Esophagus (tissue), 2 donors: Measurements from ENCODE around the gene UBASH3A. TPM values are rescaled to one million over a fixed set of nuclear protein-coding genes. Genes with fewer than 3 reads are reported as not detected.
"Not testable (repeated sequence)": the region's sequence is repeated elsewhere in the genome, so short reads cannot be mapped to it uniquely, and the experiment has no call there.

Source experiments
- H3K27ac ChIP-seq, 2 donors: one replicate each; pipeline ENCODE4 v1.5.1; 2013; ENCODE audit warnings: low read depth in 2 of 2, mild to moderate bottlenecking in 2 of 2, inconsistent platforms in 1 of 2, low read length in 1 of 2, moderate library complexity in 1 of 2
- H3K27me3 ChIP-seq, 2 donors: one replicate each; pipeline ENCODE4 v1.6.1; 2013; ENCODE audit warnings: low read length in 2 of 2, control low read depth in 1 of 2, mild to moderate bottlenecking in 1 of 2; ENCODE audit not compliant: insufficient read depth in 2 of 2, control insufficient read depth in 1 of 2
- H3K36me3 ChIP-seq, 2 donors: one replicate each; pipeline ENCODE4 v1.6.1; 2013; ENCODE audit warnings: low read length in 1 of 2; ENCODE audit not compliant: control insufficient read depth in 2 of 2, insufficient read depth in 2 of 2
- H3K4me1 ChIP-seq, 2 donors: one replicate each; pipeline ENCODE4 v1.6.1; 2013; ENCODE audit warnings: low read length in 1 of 2; ENCODE audit not compliant: control insufficient read depth in 2 of 2, insufficient read depth in 2 of 2
- H3K4me3 ChIP-seq, 2 donors: one replicate each; pipeline ENCODE4 v1.5.1; 2013; ENCODE audit warnings: low read length in 2 of 2, mild to moderate bottlenecking in 2 of 2, low read depth in 1 of 2, moderate library complexity in 1 of 2
- H3K9me3 ChIP-seq, 2 donors: one replicate each; pipeline ENCODE4 v1.6.1; 2013; ENCODE audit warnings: mild to moderate bottlenecking in 2 of 2, low read depth in 1 of 2, low read length in 1 of 2, moderate library complexity in 1 of 2; ENCODE audit not compliant: control insufficient read depth in 2 of 2, insufficient read depth in 1 of 2
- WGBS, 2 donors: extraction: QIAGEN DNeasy Blood & Tissue Kit; methylation state at CpG; one replicate each; pipeline ENCODE4 v1.1.7; 2013; 5-methylcytosine and 5-hydroxymethylcytosine counted together
- polyA plus RNA-seq, 2 donors: library from polyadenylated mRNA; stranded (reverse); fragments of 200-250 nt; gene quantifications; one replicate each; pipeline ENCODE4 v1.2.3, GENCODE V29; 2013
- donor health status: healthy with polysubstance abuse.
- donor health status: Bipolar disorder and iron deficiency.

UBASH3A gene
- polyA plus RNA-seq, 2 donors = 0.46 to 0.59 TPM

DNA sequence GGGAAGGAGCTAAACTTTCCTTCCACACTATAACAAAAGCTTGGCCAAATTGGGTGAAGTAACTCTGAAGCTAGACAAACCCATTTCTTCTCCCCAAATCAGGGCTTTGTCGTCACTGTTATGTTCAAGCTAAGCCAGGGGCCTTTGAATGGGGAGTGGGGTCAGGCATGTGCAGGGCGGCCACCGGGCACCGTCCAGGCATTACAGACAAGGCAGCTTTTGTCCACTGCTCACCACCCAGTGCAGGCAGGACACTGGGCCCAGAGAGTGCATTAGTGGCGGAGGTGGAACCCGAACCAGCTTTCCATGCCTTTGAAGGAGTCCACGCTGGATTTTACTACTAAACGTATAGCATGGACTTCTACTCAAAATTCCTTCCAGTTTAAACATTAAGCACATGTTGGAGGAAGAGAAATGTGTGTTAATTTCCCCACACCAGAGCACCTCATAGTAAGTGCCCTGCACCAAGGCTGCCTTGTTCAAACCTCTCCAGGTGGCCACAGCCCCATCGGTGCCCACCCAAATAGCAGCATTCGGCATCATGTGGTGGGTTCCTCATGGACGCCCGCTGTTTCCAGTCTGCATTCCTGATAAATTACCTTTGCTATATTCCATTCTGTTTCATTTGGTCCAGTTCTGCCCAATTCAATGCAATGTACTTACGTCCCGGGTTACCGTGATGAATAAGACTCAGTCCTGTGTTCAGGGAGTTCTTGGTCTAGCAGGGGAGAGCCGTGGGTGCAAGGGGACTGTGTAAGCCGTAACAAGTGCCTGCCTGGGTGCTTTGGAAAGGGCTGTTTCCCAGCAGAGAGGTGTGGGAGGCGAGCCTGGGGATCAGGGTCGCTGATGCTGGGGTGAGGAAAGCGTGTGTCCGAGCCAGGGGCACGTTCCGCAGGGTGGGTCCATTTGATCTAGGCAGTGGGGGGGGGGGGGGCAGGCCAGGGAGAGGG lies 1.6 kb downstream of the UBASH3A start:
- Histone ChIP-seq H3K36me3 (no peaks in the 10 kb centered on the region), H3K27me3 (no peaks in the 10 kb centered on the region), H3K4me1 (peaks cover 0 to 2% of the 10 kb centered on the region in 2 donors), H3K27ac (peak overlapping the region in 1 of 2 donors; percentile 50), H3K4me3 (peak overlapping the region in 1 of 2 donors; percentile 16), H3K9me3 (no peaks in the 10 kb centered on the region)
- 83 to 84% methylated on average over 23 of the region's 23 CpGs for WGBS, 2 donors

DNA sequence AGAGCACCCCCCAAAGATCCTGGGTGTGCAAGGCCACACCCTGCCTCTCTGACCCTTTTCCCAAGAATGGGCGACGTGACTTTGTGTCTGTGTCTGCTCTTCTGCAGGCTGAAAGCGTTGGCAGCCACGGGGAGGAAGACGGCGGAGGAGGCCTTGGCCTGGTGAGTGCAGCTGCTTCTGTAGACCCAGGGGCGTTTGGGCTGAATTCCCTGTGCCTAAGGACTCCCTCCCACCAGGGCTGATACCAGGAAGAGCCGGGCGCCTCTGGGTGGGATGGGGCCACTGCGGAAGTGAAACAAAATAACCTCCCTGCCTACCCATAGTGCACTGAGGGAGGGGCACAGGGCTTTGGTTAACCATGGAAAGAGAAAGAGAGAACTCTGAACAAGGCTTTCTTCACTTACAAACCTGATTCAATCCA lies 2.5 kb downstream of the UBASH3A start:
- Histone ChIP-seq H3K9me3 (no peaks in the 10 kb centered on the region), H3K36me3 (no peaks in the 10 kb centered on the region), H3K4me3 (peak overlapping the region in 1 of 2 donors; percentile 16), H3K27ac (peak overlapping the region; percentile 27 to 50), H3K27me3 (no peaks in the 10 kb centered on the region), H3K4me1 (peaks cover 0 to 2% of the 10 kb centered on the region in 2 donors)
- whole genome bisulfite sequencing, 2 donors = 70 to 75% methylated on average over 10 of the region's 10 CpGs

DNA sequence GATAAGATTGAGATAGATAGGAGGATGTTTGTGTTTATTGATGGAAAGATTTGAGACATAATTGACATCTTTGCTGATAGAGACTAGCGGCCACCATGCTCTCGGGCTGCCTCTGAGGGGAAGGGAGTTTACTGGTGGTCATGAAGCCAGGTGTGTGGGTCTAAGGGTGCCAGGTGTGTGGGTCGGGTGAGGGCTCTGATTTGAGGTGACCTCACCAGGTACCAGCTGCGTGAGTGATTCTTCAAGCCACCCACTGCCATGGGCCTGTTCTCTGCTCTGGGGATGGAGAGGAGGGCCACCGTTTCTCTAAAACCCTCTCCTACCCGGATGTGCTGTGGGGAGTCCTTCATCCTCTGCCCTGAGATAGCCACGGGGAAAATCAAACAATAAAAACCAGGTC lies 3.2 kb downstream of the UBASH3A start:
- Histone ChIP-seq H3K4me3 (no peak overlapping the region), H3K27me3 (no peaks in the 10 kb centered on the region), H3K4me1 (peaks cover 0 to 2% of the 10 kb centered on the region in 2 donors), H3K9me3 (no peaks in the 10 kb centered on the region), H3K27ac (no peak overlapping the region), H3K36me3 (no peaks in the 10 kb centered on the region)
- WGBS, 2 donors = 78 to 79% methylated on average over 7 of the region's 7 CpGs

DNA sequence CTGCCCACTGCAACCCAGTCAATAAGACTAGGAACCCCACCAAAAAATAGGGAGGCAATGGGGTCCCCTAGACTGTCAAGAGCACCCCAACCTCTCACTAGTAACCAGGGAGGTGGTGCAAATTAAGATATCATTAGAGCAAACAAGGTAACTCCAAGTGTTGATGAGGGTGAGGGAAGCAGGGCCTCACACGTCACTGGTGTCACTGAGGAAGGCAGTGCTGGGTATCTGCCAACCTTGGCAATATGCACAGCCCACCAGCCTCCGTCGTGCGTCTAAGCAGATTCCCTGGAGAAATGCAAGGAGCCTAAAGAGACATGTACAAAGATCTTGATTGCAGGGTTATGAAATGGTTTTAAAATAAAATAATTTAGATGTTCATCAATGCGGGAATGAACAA lies 3.8 kb downstream of the UBASH3A start:
- Histone ChIP-seq H3K9me3 (no peaks in the 10 kb centered on the region), H3K4me1 (peaks cover 0 to 2% of the 10 kb centered on the region in 2 donors), H3K27me3 (no peaks in the 10 kb centered on the region), H3K27ac (no peak overlapping the region), H3K4me3 (no peak overlapping the region), H3K36me3 (no peaks in the 10 kb centered on the region)
- 72 to 80% methylated on average over 5 of the region's 5 CpGs for WGBS, 2 donors

DNA sequence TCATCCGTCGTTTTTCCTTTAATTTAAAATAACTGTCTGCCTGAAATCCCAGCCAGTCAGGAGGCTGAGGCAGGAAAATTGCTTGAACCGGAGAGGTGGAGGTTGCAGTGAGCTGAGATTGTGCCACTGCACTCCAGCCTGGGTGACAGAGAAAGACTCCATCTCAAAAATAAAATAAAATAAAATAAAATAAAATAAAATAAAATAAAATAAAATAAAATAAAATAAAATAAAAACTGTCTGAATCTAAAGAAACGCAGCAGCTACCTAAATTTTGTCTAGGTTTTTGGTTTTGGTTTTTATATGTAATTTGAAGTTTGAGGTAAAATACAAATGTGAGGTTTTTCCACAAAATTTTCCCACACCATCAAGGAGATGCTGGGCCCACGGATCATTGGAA lies 5.0 kb downstream of the UBASH3A start:
- H3K36me3 ChIP-seq, H3K9me3 ChIP-seq, H3K27ac ChIP-seq, H3K4me1 ChIP-seq, H3K4me3 ChIP-seq, H3K27me3 ChIP-seq: not testable (repeated sequence)
- 76 to 80% methylated on average over 5 of the region's 5 CpGs for WGBS, 2 donors

DNA sequence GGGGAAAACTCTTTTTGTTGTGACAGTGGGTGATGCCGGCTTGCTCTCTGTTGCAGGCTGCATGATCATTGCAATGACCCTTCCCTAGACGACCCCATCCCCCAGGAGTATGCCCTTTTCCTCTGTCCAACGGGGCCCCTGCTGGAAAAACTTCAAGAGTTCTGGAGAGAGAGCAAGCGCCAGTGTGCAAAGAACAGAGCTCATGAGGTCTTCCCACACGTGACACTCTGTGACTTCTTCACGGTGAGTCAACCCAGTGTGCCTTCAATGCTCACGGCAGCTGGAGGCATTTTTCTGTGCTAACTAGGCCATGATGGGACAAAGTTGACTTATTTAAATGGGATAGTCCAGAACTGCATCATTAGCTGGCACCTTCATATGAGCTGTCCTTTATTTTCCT lies 5.7 kb downstream of the UBASH3A start:
- Histone ChIP-seq H3K27ac (no peak overlapping the region), H3K36me3 (no peaks in the 10 kb centered on the region), H3K4me3 (no peak overlapping the region), H3K27me3 (no peaks in the 10 kb centered on the region), H3K4me1 (peaks cover 0 to 2% of the 10 kb centered on the region in 2 donors), H3K9me3 (no peaks in the 10 kb centered on the region)
- WGBS, 2 donors = 79 to 83% methylated on average over 7 of the region's 7 CpGs

DNA sequence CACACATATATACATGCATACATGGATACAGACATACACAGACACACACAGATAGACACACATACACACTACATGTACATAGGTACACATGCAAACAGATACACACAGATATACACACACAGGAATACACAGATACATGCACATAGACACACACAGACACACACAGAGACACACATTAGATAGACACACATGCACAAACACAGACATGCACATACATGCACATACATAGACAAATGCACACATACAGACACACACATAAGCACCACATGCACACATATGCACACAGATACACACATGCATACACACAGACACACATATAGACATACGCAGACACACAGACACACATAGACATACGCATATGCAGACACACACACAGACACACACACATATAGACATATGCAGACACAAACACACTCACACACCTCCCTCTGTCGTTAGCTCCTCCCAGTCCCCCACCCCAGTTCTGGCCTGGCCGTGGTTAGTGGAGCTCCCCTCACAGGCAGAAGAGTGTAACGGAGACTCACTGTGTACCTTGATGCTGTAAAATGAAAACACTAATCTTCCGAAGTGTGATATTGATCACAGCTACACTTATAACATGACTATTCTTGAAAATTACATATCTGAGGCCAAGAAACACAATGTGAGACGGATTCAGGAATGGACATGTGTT lies 7.6 kb downstream of the UBASH3A start:
- Histone ChIP-seq H3K27me3 (no peaks in the 10 kb centered on the region), H3K9me3 (no peaks in the 10 kb centered on the region), H3K4me3 (no peak overlapping the region), H3K36me3 (no peaks in the 10 kb centered on the region), H3K4me1 (peaks cover 0 to 2% of the 10 kb centered on the region in 2 donors), H3K27ac (no peak overlapping the region)
- 49 to 51% methylated on average over 7 of the region's 7 CpGs for WGBS, 2 donors

DNA sequence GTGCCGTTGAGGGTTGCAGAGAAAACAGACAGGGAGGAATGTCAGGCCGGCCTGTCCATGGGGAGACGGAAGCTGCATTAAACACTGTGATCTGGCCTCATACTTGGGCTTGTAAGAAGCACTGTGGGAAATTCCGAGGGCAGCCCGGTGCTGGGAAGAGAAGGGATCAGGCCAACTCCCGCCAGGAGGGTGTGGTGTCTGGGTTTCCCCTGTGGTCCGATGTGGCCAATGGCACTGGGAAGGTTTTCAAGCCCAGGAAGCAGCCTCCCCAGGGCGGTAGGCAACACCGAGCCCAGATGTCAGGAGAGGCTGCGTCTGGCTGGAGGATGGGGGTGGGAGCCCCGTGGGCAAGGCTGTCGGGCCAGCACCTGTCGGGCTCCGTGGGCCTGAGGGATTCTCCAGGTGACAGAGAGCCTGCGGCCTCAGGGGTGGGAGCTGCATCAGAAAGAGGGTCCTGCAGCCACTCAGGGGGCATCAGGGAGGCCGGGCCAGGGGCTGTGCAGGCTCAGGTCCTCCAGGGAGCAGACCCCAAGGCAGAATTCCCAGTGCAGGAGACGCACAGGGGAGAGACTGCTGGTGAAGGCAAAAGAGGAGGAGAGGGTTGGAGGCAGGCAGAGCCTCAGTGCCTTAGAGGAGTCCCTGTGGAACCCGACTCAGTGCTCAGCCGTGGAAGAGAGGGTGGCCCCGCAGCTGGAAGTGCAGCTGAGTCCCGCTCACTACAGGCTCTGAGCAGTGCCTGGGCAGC lies 8.4 kb downstream of the UBASH3A start:
- Histone ChIP-seq H3K9me3 (no peaks in the 10 kb centered on the region), H3K27ac (no peak overlapping the region), H3K4me1 (peaks cover 0 to under 1% of the 10 kb centered on the region in 2 donors), H3K36me3 (no peaks in the 10 kb centered on the region), H3K4me3 (no peak overlapping the region), H3K27me3 (no peaks in the 10 kb centered on the region)
- WGBS, 2 donors = 46 to 50% methylated on average over 21 of the region's 21 CpGs

DNA sequence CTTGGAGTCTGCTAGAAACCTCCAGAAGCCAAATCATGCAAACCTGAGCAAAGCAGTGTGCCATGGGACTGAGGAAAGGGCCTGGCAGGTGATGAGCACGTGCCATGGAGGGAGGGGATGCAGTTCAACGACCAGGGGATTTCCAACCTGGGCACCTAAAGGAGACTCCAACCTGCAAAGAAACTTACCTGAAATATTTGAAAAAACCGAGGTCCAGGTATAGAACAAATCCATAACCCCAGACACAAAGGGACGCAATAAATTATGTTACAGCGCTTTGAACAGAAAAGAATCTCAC lies 8.9 kb downstream of the UBASH3A start:
- WGBS, 2 donors = 75% methylated on average over 5 of the region's 5 CpGs
- H3K36me3 ChIP-seq = no peaks in the 10 kb centered on the region

More for the DNA sequence above, 8.9 kb downstream of the UBASH3A start:
- H3K27ac ChIP-seq = no peak overlapping the region
- no peaks in the 10 kb centered on the region for H3K27me3 ChIP-seq
- no peaks in the 10 kb centered on the region for H3K4me1 ChIP-seq
- H3K9me3 ChIP-seq = no peaks in the 10 kb centered on the region
- no peak overlapping the region for H3K4me3 ChIP-seq
